LNCAP (cell line): ENCODE data around the gene ZFYVE21.

Experiments used
- TF ChIP-seq, protein P1 (sequence below): fragments of 450-650 bp; IDR thresholded peaks from 2 replicates; pipeline ENCODE4 v1.5.1; 2017; ENCODE audit warnings: mild to moderate bottlenecking

ZFYVE21 gene

DNA sequence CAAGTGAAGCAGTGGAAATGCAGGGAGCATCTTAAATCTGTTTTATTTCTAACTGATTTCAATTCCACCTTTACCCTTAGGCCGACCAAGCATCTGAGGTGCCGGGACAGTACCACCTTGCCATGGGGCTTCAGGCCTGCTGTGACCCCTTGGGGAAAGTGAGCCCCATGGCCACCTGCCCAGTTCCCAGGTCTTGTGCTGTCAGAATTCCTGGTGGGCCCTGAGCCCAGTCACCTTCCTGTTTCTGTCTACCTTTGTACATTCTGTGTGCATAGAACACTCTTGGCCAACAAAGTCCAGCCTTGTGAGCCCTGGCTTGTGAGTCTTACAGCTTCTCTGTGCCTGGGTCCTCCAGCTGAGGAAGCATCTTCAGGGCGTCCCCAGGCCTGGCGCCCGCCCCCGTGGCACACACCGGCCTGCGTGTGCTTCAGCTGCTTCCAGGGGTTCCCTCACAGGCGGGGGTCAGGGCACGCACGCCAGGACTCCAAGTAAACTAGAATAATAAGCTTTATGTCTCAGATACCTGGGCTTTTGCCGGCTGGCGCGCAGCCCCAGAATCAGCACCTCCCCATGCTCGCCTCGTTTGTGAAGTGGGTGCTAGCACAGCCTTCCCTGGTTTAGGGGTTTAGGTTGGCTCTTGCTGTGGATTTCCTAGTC lies 10.3 kb downstream of the ZFYVE21 start:
- TF ChIP-seq, protein P1, sequence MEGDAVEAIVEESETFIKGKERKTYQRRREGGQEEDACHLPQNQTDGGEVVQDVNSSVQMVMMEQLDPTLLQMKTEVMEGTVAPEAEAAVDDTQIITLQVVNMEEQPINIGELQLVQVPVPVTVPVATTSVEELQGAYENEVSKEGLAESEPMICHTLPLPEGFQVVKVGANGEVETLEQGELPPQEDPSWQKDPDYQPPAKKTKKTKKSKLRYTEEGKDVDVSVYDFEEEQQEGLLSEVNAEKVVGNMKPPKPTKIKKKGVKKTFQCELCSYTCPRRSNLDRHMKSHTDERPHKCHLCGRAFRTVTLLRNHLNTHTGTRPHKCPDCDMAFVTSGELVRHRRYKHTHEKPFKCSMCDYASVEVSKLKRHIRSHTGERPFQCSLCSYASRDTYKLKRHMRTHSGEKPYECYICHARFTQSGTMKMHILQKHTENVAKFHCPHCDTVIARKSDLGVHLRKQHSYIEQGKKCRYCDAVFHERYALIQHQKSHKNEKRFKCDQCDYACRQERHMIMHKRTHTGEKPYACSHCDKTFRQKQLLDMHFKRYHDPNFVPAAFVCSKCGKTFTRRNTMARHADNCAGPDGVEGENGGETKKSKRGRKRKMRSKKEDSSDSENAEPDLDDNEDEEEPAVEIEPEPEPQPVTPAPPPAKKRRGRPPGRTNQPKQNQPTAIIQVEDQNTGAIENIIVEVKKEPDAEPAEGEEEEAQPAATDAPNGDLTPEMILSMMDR: no peak

- TF ChIP-seq, protein P1: no peak
Measured at GRCh38 chr14:103726474-103726873, 10.9 kb downstream of the ZFYVE21 start.

- TF ChIP-seq, protein P1: peak; percentile 53
Measured at GRCh38 chr14:103727313-103727980, 11.8 kb downstream of the ZFYVE21 start.

DNA sequence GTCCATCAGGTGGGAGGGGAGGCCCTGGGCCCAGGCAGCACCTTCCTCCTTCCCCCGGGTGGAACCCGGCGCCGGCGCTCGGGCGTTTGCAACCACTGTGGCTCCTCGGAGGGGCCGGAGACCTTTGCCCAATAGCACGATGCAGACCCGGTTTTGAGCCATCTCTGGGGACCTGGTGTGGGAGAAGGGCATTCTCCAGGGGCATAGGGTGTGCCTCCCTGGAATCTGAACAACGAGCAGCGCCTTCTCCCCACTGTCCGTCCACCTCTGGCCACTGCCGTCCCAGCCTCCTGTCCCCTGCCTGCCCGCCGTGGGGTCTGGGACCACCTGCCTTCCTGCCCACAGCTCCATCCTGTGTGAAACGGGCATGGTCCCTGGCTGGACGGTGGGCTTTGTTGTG lies 12.5 kb downstream of the ZFYVE21 start:
- TF ChIP-seq, protein P1: no peak

GRCh38 chr14:103728721-103729120 lies 13.1 kb downstream of the ZFYVE21 start:
- TF ChIP-seq, protein P1: peak; percentile 49

GRCh38 chr14:103729496-103730448 lies 14.2 kb downstream of the ZFYVE21 start:
- TF ChIP-seq, protein P1: no peak

DNA sequence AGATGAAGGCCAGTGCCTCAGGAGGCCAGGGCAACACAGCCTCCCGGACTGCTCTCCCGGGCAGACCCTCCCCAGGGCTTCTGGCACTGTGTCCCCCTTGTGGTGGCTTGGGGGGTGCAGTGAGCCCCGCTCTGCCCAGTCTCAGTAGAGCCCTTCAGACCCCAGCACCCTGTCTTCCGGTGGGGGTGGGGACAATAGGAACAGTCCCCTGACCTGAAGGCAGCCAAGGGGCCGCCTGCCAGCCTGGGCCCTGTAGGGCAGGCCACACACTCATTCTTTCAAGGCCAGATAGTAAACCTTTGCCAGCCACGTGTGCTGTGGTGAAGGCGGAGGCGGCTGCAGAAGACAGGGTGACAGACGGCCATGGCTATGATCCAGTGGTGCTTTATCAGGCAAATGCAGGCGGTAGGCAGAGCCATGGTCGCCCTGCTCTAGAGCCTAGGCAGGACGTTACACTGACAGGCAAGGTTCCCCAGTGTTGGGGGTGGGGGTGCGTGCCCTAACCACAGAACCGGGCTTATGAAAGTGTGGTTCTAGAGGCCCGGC lies 15.0 kb downstream of the ZFYVE21 start:
- TF ChIP-seq, protein P1: no peak
